H9 (cell line): ENCODE data around the gene ZHX3. TPM values are rescaled to one million over a fixed set of nuclear protein-coding genes. Genes with fewer than 3 reads are reported as not detected.
A peak's percentile ranks its signal among the peaks of the same experiment; 100 is the strongest.

Source experiments
- DNase-seq: peaks from one replicate; pipeline ENCODE4 v3.0.0-alpha.2; 2017
- H2AFZ ChIP-seq: one replicate; pipeline ENCODE4 v1.6.1; 2013; ENCODE audit warnings: mild to moderate bottlenecking, low read length, control low read depth, moderate library complexity
- H2AK5ac ChIP-seq: 2 replicates; pipeline ENCODE4 v1.6.1; 2013; ENCODE audit warnings: low read length, control low read depth, mixed read lengths; ENCODE audit not compliant: insufficient read length
- H2BK120ac ChIP-seq: one replicate; pipeline ENCODE4 v1.6.1; 2013; ENCODE audit warnings: low read depth, mild to moderate bottlenecking, low read length, control low read depth, inconsistent platforms; ENCODE audit not compliant: poor library complexity, severe bottlenecking
- H2BK12ac ChIP-seq: 2 replicates; pipeline ENCODE4 v1.6.1; 2013; ENCODE audit warnings: low read length, control low read depth, mixed read lengths, low read depth; ENCODE audit not compliant: insufficient read length
- H2BK15ac ChIP-seq: 2 replicates; pipeline ENCODE4 v1.6.1; 2013; ENCODE audit warnings: low read depth, low read length, control low read depth
- H2BK20ac ChIP-seq: one replicate; pipeline ENCODE4 v1.6.1; 2013; ENCODE audit warnings: low read depth, mild to moderate bottlenecking, low read length, control low read depth, inconsistent platforms; ENCODE audit not compliant: poor library complexity, severe bottlenecking
- H2BK5ac ChIP-seq: 2 replicates; pipeline ENCODE4 v1.6.1; 2013; ENCODE audit warnings: low read length, control low read depth, mixed read lengths; ENCODE audit not compliant: insufficient read length
- H3K14ac ChIP-seq: 2 replicates; pipeline ENCODE4 v1.6.1; 2013; ENCODE audit warnings: low read length, control low read depth; ENCODE audit not compliant: insufficient read depth
- H3K18ac ChIP-seq: 2 replicates; pipeline ENCODE4 v1.6.1; 2013; ENCODE audit warnings: low read depth, mild to moderate bottlenecking, mixed read lengths, low read length, control low read depth; ENCODE audit not compliant: insufficient read length
- H3K23ac ChIP-seq: 2 replicates; pipeline ENCODE4 v1.6.1; 2013; ENCODE audit warnings: low read length, control low read depth, mixed read lengths, low read depth; ENCODE audit not compliant: insufficient read length
- H3K23me2 ChIP-seq: 2 replicates; pipeline ENCODE4 v1.6.1; 2013; ENCODE audit warnings: low read depth, mild to moderate bottlenecking, mixed read lengths, low read length, control low read depth; ENCODE audit not compliant: insufficient read length, poor library complexity, severe bottlenecking
- H3K27ac ChIP-seq: 2 replicates; pipeline ENCODE4 v1.5.1; 2013; ENCODE audit warnings: low read length, control low read depth, mixed read lengths, low read depth; ENCODE audit not compliant: insufficient read length
- H3K27me3 ChIP-seq: 2 replicates; pipeline ENCODE4 v1.6.1; 2013; ENCODE audit warnings: low read length, control low read depth, inconsistent platforms; ENCODE audit not compliant: insufficient read depth
- H3K4ac ChIP-seq: 2 replicates; pipeline ENCODE4 v1.6.1; 2013; ENCODE audit warnings: low read depth, mild to moderate bottlenecking, control low read depth, inconsistent platforms, low read length, moderate library complexity
- H3K4me1 ChIP-seq: 2 replicates; pipeline ENCODE4 v1.6.1; 2013; ENCODE audit warnings: low read length, control low read depth, inconsistent platforms; ENCODE audit not compliant: insufficient read depth
- H3K4me2 ChIP-seq: 2 replicates; pipeline ENCODE4 v1.6.1; 2013; ENCODE audit warnings: low read length, control low read depth, mixed read lengths; ENCODE audit not compliant: insufficient read length, insufficient read depth
- H3K56ac ChIP-seq: 2 replicates; pipeline ENCODE4 v1.6.1; 2013; ENCODE audit warnings: low read depth, mild to moderate bottlenecking, mixed read lengths, low read length, control low read depth; ENCODE audit not compliant: insufficient read length
- H3K79me1 ChIP-seq: 2 replicates; pipeline ENCODE4 v1.6.1; 2013; ENCODE audit warnings: low read depth, mild to moderate bottlenecking, moderate library complexity, low read length, control low read depth, inconsistent platforms; ENCODE audit not compliant: insufficient read depth, poor library complexity, severe bottlenecking
- H3K79me2 ChIP-seq: 2 replicates; pipeline ENCODE4 v1.6.1; 2013; ENCODE audit warnings: low read length, control low read depth, inconsistent platforms; ENCODE audit not compliant: insufficient read depth
- H3K9ac ChIP-seq: 2 replicates; pipeline ENCODE4 v1.6.1; 2013; ENCODE audit warnings: low read length, control low read depth, mixed read lengths; ENCODE audit not compliant: insufficient read length; ENCODE audit errors: extremely low read depth
- H3K9me3 ChIP-seq: one replicate; pipeline ENCODE4 v1.6.1; 2013; ENCODE audit warnings: low read depth, low read length, inconsistent platforms; ENCODE audit not compliant: control insufficient read depth
- H3T11ph ChIP-seq: one replicate; pipeline ENCODE4 v1.6.1; 2013; ENCODE audit warnings: mild to moderate bottlenecking, low read length, control low read depth, inconsistent platforms
- H4K20me1 ChIP-seq: one replicate; pipeline ENCODE4 v1.6.1; 2013; ENCODE audit not compliant: control insufficient read depth, insufficient read length, insufficient read depth
- H4K5ac ChIP-seq: 2 replicates; pipeline ENCODE4 v1.6.1; 2013; ENCODE audit warnings: low read depth, mild to moderate bottlenecking, mixed read lengths, low read length, control low read depth; ENCODE audit not compliant: insufficient read length
- H4K8ac ChIP-seq: replicated peaks from 2 replicates; pipeline ENCODE4 v1.6.1; 2013; ENCODE audit warnings: low read length, control low read depth, mixed read lengths, low read depth; ENCODE audit not compliant: insufficient read length
- H4K91ac ChIP-seq: 2 replicates; pipeline ENCODE4 v1.6.1; 2013; ENCODE audit warnings: low read depth, mild to moderate bottlenecking, moderate library complexity, mixed read lengths, low read length, control low read depth; ENCODE audit not compliant: insufficient read length
- H3K27ac Mint-ChIP-seq, 3 experiments: 2 replicates in 2 of 3; 3 replicates in 1 of 3; pipeline ENCODE4 v1.8.0; 2020 to 2021; ENCODE audit warnings: mixed read lengths in 3 of 3, mild to moderate bottlenecking in 1 of 3, moderate library complexity in 1 of 3
- H3K27me3 Mint-ChIP-seq: 2 replicates; pipeline ENCODE4 v1.8.0; 2021; ENCODE audit warnings: low read depth, mild to moderate bottlenecking, moderate library complexity, mixed read lengths
- H3K36me3 Mint-ChIP-seq, 3 experiments: 2 replicates in 2 of 3; 3 replicates in 1 of 3; pipeline ENCODE4 v1.8.0; 2020 to 2021; ENCODE audit warnings: low read depth in 3 of 3, mixed read lengths in 3 of 3; ENCODE audit not compliant: insufficient read depth in 1 of 3
- H3K4me1 Mint-ChIP-seq, 2 experiments: 2 replicates each; pipeline ENCODE4 v1.8.0; 2020; ENCODE audit warnings: mixed read lengths in 2 of 2
- H3K4me3 Mint-ChIP-seq, 2 experiments: 2 replicates in 1 of 2; 3 replicates in 1 of 2; pipeline ENCODE4 v1.8.0; 2020 to 2021; ENCODE audit warnings: mild to moderate bottlenecking in 2 of 2, mixed read lengths in 2 of 2, moderate library complexity in 1 of 2
- H3K9me3 Mint-ChIP-seq, 2 experiments: 2 replicates in 1 of 2; 3 replicates in 1 of 2; pipeline ENCODE4 v1.8.0; 2020; ENCODE audit warnings: mild to moderate bottlenecking in 2 of 2, mixed read lengths in 2 of 2, moderate library complexity in 1 of 2
- WGBS: extraction: QIAGEN DNeasy Blood & Tissue Kit; methylation state at CpG from one replicate; pipeline ENCODE4 v1.1.7; 2013; ENCODE audit warnings: missing lambda C conversion rate, low lambda C conversion rate, mixed read lengths; ENCODE audit not compliant: insufficient read length; ENCODE audit errors: extremely low coverage; 5-methylcytosine and 5-hydroxymethylcytosine counted together
- total RNA-seq: library from RNA; stranded (reverse); gene quantifications from 2 replicates; pipeline ENCODE4 v1.2.1, GENCODE V29; 2021
- TF ChIP-seq, protein P1 (sequence below): fragments of 200-600 bp; sonication (generic); conservative IDR thresholded peaks from 3 replicates; pipeline ENCODE4 v1.8.0; 2021; ENCODE audit warnings: antibody characterized with exemption, mild to moderate bottlenecking

The ZHX3 gene
- total RNA-seq, 1 experiment from 2014 or later: 4.4 TPM

GRCh38 chr20:41344938-41345728 lies 27.6 kb upstream of the ZHX3 start:
- no CpG with 5 or more reads among the region's 11 CpGs for WGBS
- no peaks in the 10 kb centered on the region for H3K4me1 ChIP-seq

More at GRCh38 chr20:41344938-41345728, 27.6 kb upstream of the ZHX3 start:
- Histone ChIP-seq H2AFZ (no peak overlapping the region), H3K27me3 (no peaks in the 10 kb centered on the region), H3K23me2 (peaks cover 4% of the 10 kb centered on the region), H3K14ac (no peak overlapping the region), H3K79me2 (no peaks in the 10 kb centered on the region), H4K8ac (no peak overlapping the region), H3K9me3 (no peaks in the 10 kb centered on the region), H4K91ac (no peak overlapping the region), H3K9ac (no peak overlapping the region), H2BK5ac (no peak overlapping the region), H3K4ac (no peak overlapping the region), H2BK120ac (no peak overlapping the region), H4K5ac (no peak overlapping the region), H3K18ac (no peak overlapping the region), H2BK12ac (no peak overlapping the region), H3K23ac (no peak overlapping the region), H3K56ac (no peak overlapping the region), H2BK15ac (no peak overlapping the region), H3T11ph (no peak overlapping the region), H4K20me1 (no peaks in the 10 kb centered on the region), H2AK5ac (no peak overlapping the region), H3K27ac (no peak overlapping the region), H2BK20ac (no peak overlapping the region), H3K4me2 (no peak overlapping the region), H3K79me1 (no peaks in the 10 kb centered on the region)
- no peak for DNase-seq
- H3K27ac Mint-ChIP-seq: peak overlapping the region in 1 of 3 experiments; percentile 70; a peak in 1 of 7 replicates
- H3K4me3 Mint-ChIP-seq: no peak overlapping the region
- TF ChIP-seq, protein P1, sequence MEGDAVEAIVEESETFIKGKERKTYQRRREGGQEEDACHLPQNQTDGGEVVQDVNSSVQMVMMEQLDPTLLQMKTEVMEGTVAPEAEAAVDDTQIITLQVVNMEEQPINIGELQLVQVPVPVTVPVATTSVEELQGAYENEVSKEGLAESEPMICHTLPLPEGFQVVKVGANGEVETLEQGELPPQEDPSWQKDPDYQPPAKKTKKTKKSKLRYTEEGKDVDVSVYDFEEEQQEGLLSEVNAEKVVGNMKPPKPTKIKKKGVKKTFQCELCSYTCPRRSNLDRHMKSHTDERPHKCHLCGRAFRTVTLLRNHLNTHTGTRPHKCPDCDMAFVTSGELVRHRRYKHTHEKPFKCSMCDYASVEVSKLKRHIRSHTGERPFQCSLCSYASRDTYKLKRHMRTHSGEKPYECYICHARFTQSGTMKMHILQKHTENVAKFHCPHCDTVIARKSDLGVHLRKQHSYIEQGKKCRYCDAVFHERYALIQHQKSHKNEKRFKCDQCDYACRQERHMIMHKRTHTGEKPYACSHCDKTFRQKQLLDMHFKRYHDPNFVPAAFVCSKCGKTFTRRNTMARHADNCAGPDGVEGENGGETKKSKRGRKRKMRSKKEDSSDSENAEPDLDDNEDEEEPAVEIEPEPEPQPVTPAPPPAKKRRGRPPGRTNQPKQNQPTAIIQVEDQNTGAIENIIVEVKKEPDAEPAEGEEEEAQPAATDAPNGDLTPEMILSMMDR: no peak
- no peaks in the 10 kb centered on the region for H3K36me3 Mint-ChIP-seq
- peaks cover 1% of the 10 kb centered on the region for H3K27me3 Mint-ChIP-seq
- H3K9me3 Mint-ChIP-seq: no peaks in the 10 kb centered on the region
- H3K4me1 Mint-ChIP-seq: peaks cover 8 to 13% of the 10 kb centered on the region in 2 experiments
